Left lung (tissue), 10 donors: ENCODE results near the gene RIT2. TPM values are rescaled to one million over a fixed set of nuclear protein-coding genes. Genes with fewer than 3 reads are reported as not detected.

ENCODE experiments used
- ATAC-seq: fragments of 200-7000 bp; cut with Tn5 transposase; one replicate; pipeline ENCODE4 v1.9.1; 2020; ENCODE audit warnings: moderate library complexity
- DNase-seq, 4 donors: peaks; one replicate each; pipeline ENCODE4 v3.0.0-alpha.2; 2013 to 2020
- H3K27ac ChIP-seq, 2 donors: fragments of 200-600 bp; sonication (generic) in 1 of 2; one replicate each; pipeline versions ENCODE4 v1.5.0 to v1.8.0; 2020 to 2021
- H3K27me3 ChIP-seq, 2 donors: fragments of 200-600 bp; sonication (generic) in 1 of 2; one replicate each; pipeline versions ENCODE4 v1.5.0 to v1.8.0; 2020 to 2021
- H3K36me3 ChIP-seq, 2 donors: fragments of 200-600 bp; sonication (generic) in 1 of 2; one replicate each; pipeline versions ENCODE4 v1.5.0 to v1.8.0; 2020 to 2021
- H3K4me1 ChIP-seq, 2 donors: fragments of 200-600 bp; one replicate each; pipeline ENCODE4 v1.8.0; 2021
- H3K4me3 ChIP-seq, 2 donors: fragments of 200-600 bp; sonication (generic) in 1 of 2; one replicate each; pipeline versions ENCODE4 v1.5.0 to v1.8.0; 2020 to 2021; ENCODE audit warnings: mild to moderate bottlenecking in 1 of 2
- H3K9me3 ChIP-seq, 2 donors: fragments of 200-600 bp; sonication (generic) in 1 of 2; one replicate each; pipeline versions ENCODE4 v1.5.0 to v1.8.0; 2020 to 2021
- intact Hi-C, 2 donors: fragments of 100-400 bp; cut with DNase I; formaldehyde crosslinking; loops; one replicate each; pipeline versions ENCODE4 v1.11.2 to v1.14.2; 2022
- polyA plus RNA-seq, 6 donors: library from polyadenylated mRNA; unstranded; fragments of 120-200 nt; gene quantifications; one replicate each; pipeline ENCODE4 v1.2.1, GENCODE V29; 2013; ENCODE audit not compliant: insufficient read length in 6 of 6
- total RNA-seq, 2 donors: library from RNA; stranded (reverse); fragmentation: NEBNext Ultra II Directional; extraction: Animal tissue kit (Norgen Biotek cat#: 25700); gene quantifications; one replicate each; pipeline ENCODE4 v1.2.1, GENCODE V29; 2021
- TF ChIP-seq, protein P1 (sequence below), 2 donors: fragments of 200-600 bp; sonication (generic) in 1 of 2; IDR thresholded peaks; one replicate each; pipeline versions ENCODE4 v1.5.0 to v1.8.0; 2021; ENCODE audit warnings: antibody characterized with exemption in 2 of 2
- donor health status: DM: no; HTN: yes; CAD: no.
- donor health status: DM: no; HTN: no; CAD: no.

RIT2 gene
- total and polyA plus RNA-seq, 8 donors = not detected

DNA sequence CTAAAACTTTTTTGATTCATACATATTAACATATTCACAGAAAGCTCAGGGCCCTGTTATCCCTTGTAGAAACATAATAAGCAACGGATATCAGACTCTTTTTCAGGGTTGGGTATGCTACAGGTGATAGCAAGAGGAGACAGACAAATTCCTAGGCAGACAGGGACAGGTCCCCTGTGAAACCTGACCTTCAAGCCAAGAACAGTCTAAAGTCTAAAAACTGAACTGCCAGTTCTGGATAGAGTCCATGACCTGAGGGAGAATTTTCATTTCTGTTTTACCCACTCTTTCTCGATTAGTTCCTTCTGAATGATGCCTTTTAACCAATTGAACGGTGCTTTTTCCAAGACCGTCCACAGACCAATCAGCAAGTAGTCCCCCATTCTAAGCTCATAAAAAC is 54.2 kb downstream of the RIT2 start:
- TF ChIP-seq, protein P1, sequence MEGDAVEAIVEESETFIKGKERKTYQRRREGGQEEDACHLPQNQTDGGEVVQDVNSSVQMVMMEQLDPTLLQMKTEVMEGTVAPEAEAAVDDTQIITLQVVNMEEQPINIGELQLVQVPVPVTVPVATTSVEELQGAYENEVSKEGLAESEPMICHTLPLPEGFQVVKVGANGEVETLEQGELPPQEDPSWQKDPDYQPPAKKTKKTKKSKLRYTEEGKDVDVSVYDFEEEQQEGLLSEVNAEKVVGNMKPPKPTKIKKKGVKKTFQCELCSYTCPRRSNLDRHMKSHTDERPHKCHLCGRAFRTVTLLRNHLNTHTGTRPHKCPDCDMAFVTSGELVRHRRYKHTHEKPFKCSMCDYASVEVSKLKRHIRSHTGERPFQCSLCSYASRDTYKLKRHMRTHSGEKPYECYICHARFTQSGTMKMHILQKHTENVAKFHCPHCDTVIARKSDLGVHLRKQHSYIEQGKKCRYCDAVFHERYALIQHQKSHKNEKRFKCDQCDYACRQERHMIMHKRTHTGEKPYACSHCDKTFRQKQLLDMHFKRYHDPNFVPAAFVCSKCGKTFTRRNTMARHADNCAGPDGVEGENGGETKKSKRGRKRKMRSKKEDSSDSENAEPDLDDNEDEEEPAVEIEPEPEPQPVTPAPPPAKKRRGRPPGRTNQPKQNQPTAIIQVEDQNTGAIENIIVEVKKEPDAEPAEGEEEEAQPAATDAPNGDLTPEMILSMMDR (IDR thresholded peaks at IDR 0.05) = no peak
- Histone ChIP-seq H3K27me3 (no peaks in the 10 kb centered on the region), H3K27ac (no peak overlapping the region), H3K9me3 (no peaks in the 10 kb centered on the region), H3K4me1 (no peaks in the 10 kb centered on the region), H3K36me3 (no peaks in the 10 kb centered on the region), H3K4me3 (no peak overlapping the region)
- intact Hi-C loops = no loop called here
- no peak for DNase-seq
- ATAC-seq = no peak

DNA sequence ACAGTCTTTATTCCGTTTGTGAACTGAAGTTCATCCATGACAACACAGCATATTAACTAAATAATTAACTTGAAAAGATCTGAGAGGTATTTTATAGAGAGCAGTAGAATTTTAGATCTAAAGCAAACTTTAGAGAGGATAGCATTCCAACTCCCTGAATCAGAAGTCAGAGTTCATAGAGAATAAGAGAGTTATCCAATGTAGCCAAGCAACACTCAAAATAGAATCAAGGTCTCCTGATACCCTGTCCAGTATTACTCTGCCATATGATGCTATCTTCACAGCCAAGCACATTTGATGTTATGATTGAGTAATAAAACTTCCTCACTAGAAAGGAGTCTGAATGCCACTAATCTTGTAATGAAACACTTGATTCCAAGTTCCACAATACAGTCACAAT is 55.5 kb downstream of the RIT2 start:
- no peaks in the 10 kb centered on the region for H3K9me3 ChIP-seq
- no peaks in the 10 kb centered on the region for H3K27me3 ChIP-seq
- H3K4me3 ChIP-seq = no peak overlapping the region
- H3K36me3 ChIP-seq = no peaks in the 10 kb centered on the region
- no peak overlapping the region for H3K27ac ChIP-seq
- no peak for ATAC-seq
- DNase-seq = no peak
- no peaks in the 10 kb centered on the region for H3K4me1 ChIP-seq
- TF ChIP-seq, protein P1 (IDR thresholded peaks at IDR 0.05) = no peak
- intact Hi-C loops = no loop called here

DNA sequence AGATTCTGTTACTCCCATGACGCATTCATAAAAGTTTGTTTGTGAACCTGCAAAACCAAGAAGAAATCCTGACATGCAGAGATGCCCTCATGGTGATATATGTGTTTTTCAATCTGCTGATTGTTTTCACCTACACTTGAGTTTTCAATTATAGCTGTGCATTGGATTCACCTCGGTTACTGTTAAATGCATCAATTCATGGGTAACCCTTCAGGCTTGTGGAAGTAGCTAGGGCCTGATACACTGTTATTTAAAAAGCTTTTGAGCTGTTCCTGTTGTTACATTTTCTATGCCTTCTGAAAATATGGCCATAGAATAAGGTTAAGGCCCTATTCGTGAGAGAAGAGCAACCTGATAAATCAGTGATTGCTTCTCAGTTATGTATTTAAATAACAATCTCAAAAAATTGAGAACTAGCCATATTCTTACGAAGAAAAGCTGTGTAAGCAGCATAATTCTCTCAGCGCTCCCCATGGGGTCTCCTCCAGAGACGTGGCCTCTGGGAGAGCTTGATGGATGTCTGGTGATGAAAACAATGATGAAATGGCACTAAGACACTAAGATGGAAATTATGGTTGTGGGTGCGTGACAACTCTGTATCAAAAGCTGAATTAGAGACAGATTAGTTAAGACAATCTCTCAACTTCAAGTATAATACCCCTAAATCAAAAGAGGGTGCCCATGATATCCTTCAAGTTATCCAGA is 60.5 kb downstream of the RIT2 start:
- TF ChIP-seq, protein P1 (IDR thresholded peaks at IDR 0.05) = no peak

DNA sequence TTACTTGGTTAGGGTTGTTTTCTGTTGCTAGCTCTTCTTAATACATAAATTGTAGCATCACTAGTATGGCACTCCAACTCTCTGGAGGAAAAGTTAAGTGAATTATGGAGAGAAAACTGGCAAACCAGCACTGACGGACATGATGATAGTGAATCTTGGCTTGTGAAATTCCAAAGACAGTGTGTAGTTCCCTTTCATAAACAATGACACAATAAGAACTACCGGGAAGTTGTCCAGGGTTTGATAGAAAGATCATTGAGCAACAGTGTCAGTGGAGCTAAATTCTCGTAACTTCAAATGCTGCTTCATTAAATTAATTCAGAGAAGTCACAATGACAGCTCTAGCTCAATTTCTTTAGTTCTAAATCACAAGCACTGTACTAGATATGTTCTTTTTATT is 66.5 kb downstream of the RIT2 start:
- no peak overlapping the region for H3K4me3 ChIP-seq
- no peaks in the 10 kb centered on the region for H3K4me1 ChIP-seq
- no peaks in the 10 kb centered on the region for H3K9me3 ChIP-seq
- no peaks in the 10 kb centered on the region for H3K36me3 ChIP-seq
- DNase-seq (peak in 2 of 4 donors; percentile 50 to 61), ATAC-seq (peak; percentile 25)
- TF ChIP-seq, protein P1 (IDR thresholded peaks at IDR 0.05) = no peak
- no peaks in the 10 kb centered on the region for H3K27me3 ChIP-seq
- H3K27ac ChIP-seq = no peak overlapping the region
- intact Hi-C loops = no loop called here

More for the DNA sequence above, 60.5 kb downstream of the RIT2 start:
- no peaks in the 10 kb centered on the region for H3K4me1 ChIP-seq
- H3K9me3 ChIP-seq = no peaks in the 10 kb centered on the region
- no peaks in the 10 kb centered on the region for H3K27me3 ChIP-seq
- H3K4me3 ChIP-seq = no peak overlapping the region
- H3K27ac ChIP-seq = no peak overlapping the region
- H3K36me3 ChIP-seq = no peaks in the 10 kb centered on the region
- intact Hi-C loops = no loop called here
- DNase-seq (no peak), ATAC-seq (no peak)

DNA sequence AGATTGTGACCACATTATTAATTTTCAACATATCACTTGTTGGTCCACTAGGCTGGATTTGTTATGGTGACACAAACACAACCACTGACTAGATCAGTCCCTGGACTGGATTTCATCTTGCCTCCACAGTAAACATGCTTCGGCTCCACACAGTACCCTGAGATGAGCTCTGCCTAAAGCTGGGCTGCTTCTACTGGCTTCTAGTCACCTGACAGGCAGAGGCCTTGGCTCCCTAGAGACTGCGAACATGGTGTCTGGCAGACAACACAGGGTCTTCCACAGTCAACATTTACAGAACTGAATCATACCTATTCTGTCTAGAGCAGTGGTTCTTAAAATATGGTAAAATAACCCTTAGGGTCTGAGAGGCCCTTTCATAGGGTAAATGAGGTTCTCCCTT is 69.2 kb downstream of the RIT2 start:
- TF ChIP-seq, protein P1 (IDR thresholded peaks at IDR 0.05) = no peak
- no peaks in the 10 kb centered on the region for H3K27me3 ChIP-seq

More for the DNA sequence above, 69.2 kb downstream of the RIT2 start:
- no peak overlapping the region for H3K27ac ChIP-seq
- no peaks in the 10 kb centered on the region for H3K4me1 ChIP-seq
- DNase-seq = no peak
- H3K4me3 ChIP-seq = no peak overlapping the region
- ATAC-seq = no peak
- intact Hi-C loops = no loop called here
- no peaks in the 10 kb centered on the region for H3K9me3 ChIP-seq
- H3K36me3 ChIP-seq = no peaks in the 10 kb centered on the region
